Measurements from ENCODE around the gene SCLY. TPM values are rescaled to one million over a fixed set of nuclear protein-coding genes. Genes with fewer than 3 reads are reported as not detected.

The SCLY gene
- total and polyA plus RNA-seq, 4 donors = 7.8 to 16.1 (median 12.1) TPM

- H3K9ac ChIP-seq (ENCODE audit: insufficient read depth in 1 of 2, low read length in 2 of 2) = no peak overlapping the region
- no peaks in the 10 kb centered on the region for H3K27me3 ChIP-seq (ENCODE audit: control insufficient read depth in 3 of 3, insufficient read depth in 3 of 3, low read length in 2 of 3)
- no peak overlapping the region for H3K27ac ChIP-seq (ENCODE audit: low read depth in 1 of 2, low read length in 1 of 2)
- 87 to 88% methylated on average over 6 of the region's 6 CpGs for WGBS, 2 donors
- H3K9me3 ChIP-seq (ENCODE audit: control insufficient read depth in 4 of 4, insufficient read depth in 3 of 4, low read length in 3 of 4) = peaks cover 0 to 2% (median 0%) of the 10 kb centered on the region in 4 donors
- peaks cover 0 to 2% (median 0%) of the 10 kb centered on the region in 5 donors for H3K4me1 ChIP-seq (ENCODE audit: control insufficient read depth in 5 of 5, insufficient read depth in 5 of 5, low read length in 5 of 5)
- H3K36me3 ChIP-seq (ENCODE audit: control insufficient read depth in 4 of 4, insufficient read depth in 4 of 4, low read length in 4 of 4) = peaks cover 4 to 39% (median 8%) of the 10 kb centered on the region in 4 donors
- DNase-seq (no peak), ATAC-seq (ENCODE audit: insufficient read depth, low FRiP score) (no peak)
- no peak for TF ChIP-seq CTCF (IDR thresholded peaks at IDR 0.05; ENCODE audit: control extremely low read depth, extremely low read depth)
- no peak overlapping the region for H3K4me3 ChIP-seq
These were observed 17.8 kb upstream of the SCLY start for GRCh38 chr2:238042849-238043584.

- Histone ChIP-seq H3K27me3 (ENCODE audit: control insufficient read depth in 3 of 3, insufficient read depth in 3 of 3, low read length in 2 of 3) (no peaks in the 10 kb centered on the region), H3K9ac (ENCODE audit: insufficient read depth in 1 of 2, low read length in 2 of 2) (no peak overlapping the region), H3K4me1 (ENCODE audit: control insufficient read depth in 5 of 5, insufficient read depth in 5 of 5, low read length in 5 of 5) (peaks cover 0 to 2% (median 0%) of the 10 kb centered on the region in 5 donors), H3K36me3 (ENCODE audit: control insufficient read depth in 4 of 4, insufficient read depth in 4 of 4, low read length in 4 of 4) (peaks cover 4 to 32% (median 6%) of the 10 kb centered on the region in 4 donors), H3K9me3 (ENCODE audit: control insufficient read depth in 4 of 4, insufficient read depth in 3 of 4, low read length in 3 of 4) (peaks cover 0 to 2% (median 0%) of the 10 kb centered on the region in 4 donors), H3K4me3 (no peak overlapping the region), H3K27ac (ENCODE audit: low read depth in 1 of 2, low read length in 1 of 2) (no peak overlapping the region)
- ATAC-seq (ENCODE audit: insufficient read depth, low FRiP score) = no peak
- no peak for DNase-seq
- 94 to 97% methylated on average over 6 of the region's 6 CpGs for WGBS, 2 donors
- TF ChIP-seq CTCF (IDR thresholded peaks at IDR 0.05; ENCODE audit: control extremely low read depth, extremely low read depth) = no peak
These were observed 16.9 kb upstream of the SCLY start for GRCh38 chr2:238043851-238044250.

GRCh38 chr2:238045575-238045974 lies 15.2 kb upstream of the SCLY start:
- Histone ChIP-seq H3K9me3 (ENCODE audit: control insufficient read depth in 4 of 4, insufficient read depth in 3 of 4, low read length in 3 of 4) (peaks cover 0 to 4% (median 0%) of the 10 kb centered on the region in 4 donors), H3K4me3 (no peak overlapping the region), H3K36me3 (ENCODE audit: control insufficient read depth in 4 of 4, insufficient read depth in 4 of 4, low read length in 4 of 4) (peaks cover 4 to 24% (median 6%) of the 10 kb centered on the region in 4 donors), H3K9ac (ENCODE audit: insufficient read depth in 1 of 2, low read length in 2 of 2) (no peak overlapping the region), H3K27me3 (ENCODE audit: control insufficient read depth in 3 of 3, insufficient read depth in 3 of 3, low read length in 2 of 3) (no peaks in the 10 kb centered on the region), H3K27ac (ENCODE audit: low read depth in 1 of 2, low read length in 1 of 2) (no peak overlapping the region), H3K4me1 (ENCODE audit: control insufficient read depth in 5 of 5, insufficient read depth in 5 of 5, low read length in 5 of 5) (peaks cover 0 to 2% (median 0%) of the 10 kb centered on the region in 5 donors)
- TF ChIP-seq CTCF (IDR thresholded peaks at IDR 0.05; ENCODE audit: control extremely low read depth, extremely low read depth) = no peak
- ATAC-seq (ENCODE audit: insufficient read depth, low FRiP score) (no peak), DNase-seq (no peak)
